HG03064 (cell line): ENCODE measurements around the gene FKBP4.
A peak's percentile ranks its signal among the peaks of the same experiment; 100 is the strongest.

Experiments used
- ATAC-seq: cut with Tn5 transposase; IDR thresholded peaks from one replicate; pipeline ENCODE4 v1.9.1; 2021; ENCODE audit warnings: low read depth; ENCODE audit not compliant: unreplicated experiment

Gene FKBP4

GRCh38 chr12:2811801-2812200 lies 17.0 kb downstream of the FKBP4 start:
- ATAC-seq = no peak

GRCh38 chr12:2812290-2813213 lies 17.8 kb downstream of the FKBP4 start, which contains the start of gene ITFG2:
Gene ITFG2 (plus strand): TSS chr12:2812668. CDS start chr12:2812761, 93 bp downstream.
- peak; percentile 88 for ATAC-seq

- ATAC-seq = peak; percentile 48
These were observed 18.7 kb downstream of the FKBP4 start for GRCh38 chr12:2813214-2814185.

DNA sequence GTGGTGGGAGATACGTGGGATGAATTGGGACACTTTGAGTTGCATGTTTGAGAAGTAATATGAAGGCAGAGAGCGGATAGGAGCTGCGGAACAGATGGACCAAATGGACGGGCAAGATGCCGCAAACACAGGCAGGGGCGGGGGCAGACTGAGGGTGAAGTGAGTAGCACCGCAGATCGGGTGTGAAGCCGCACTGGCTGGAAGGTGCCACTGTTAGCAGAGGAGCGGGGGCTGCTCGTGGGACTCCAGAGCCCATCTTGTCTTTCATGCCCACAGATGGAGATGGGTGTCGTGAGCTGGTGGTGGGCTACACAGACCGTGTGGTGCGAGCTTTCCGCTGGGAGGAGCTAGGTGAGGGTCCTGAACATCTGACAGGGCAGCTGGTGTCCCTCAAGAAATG lies 25.0 kb downstream of the FKBP4 start:
- no peak for ATAC-seq

GRCh38 chr12:2820432-2820831 lies 25.7 kb downstream of the FKBP4 start:
- ATAC-seq = no peak

GRCh38 chr12:2823483-2823882 lies 28.7 kb downstream of the FKBP4 start:
- ATAC-seq = no peak

DNA sequence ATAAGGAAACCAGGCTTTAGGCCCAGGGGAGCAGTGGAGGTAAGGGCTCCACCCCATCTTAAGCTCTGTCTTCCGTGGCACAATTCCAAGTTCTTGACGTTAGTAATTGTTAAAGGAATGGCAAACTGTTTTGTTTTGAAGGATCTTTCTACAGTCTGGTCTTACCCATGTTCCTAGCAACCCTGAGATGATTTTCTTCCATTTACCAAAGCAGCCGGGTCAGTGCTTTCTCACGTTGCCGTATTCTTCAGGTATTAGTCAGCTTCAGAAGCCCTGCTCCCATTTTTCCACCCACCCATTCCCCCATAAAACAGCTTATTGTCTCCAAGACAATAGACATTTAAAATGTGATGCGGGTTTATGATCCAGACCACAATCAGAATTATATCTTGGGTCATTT lies 29.8 kb downstream of the FKBP4 start:
- ATAC-seq = no peak

GRCh38 chr12:2825132-2825531 lies 30.4 kb downstream of the FKBP4 start:
- no peak for ATAC-seq

DNA sequence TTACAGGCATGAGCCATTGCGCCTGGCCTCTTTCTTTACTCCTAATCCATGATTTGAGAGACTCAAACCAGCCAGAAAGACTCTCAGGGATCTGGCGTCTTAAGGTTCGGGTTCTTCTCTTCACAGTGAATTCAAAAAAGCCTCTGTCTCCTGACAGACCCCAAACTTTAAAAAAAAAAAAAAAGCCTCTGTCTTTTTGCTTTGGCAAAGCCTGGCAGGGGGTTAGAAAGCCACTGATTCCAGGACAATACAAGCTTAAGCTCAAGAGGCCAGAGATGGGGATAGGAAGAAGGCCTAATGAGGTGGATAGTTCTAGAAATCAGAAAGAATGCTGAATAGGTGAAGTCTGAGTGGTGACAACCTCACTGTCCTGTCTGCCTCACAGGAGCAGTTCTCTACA lies 31.3 kb downstream of the FKBP4 start:
- ATAC-seq = no peak

GRCh38 chr12:2826721-2827515 lies 32.1 kb downstream of the FKBP4 start:
- ATAC-seq = no peak

DNA sequence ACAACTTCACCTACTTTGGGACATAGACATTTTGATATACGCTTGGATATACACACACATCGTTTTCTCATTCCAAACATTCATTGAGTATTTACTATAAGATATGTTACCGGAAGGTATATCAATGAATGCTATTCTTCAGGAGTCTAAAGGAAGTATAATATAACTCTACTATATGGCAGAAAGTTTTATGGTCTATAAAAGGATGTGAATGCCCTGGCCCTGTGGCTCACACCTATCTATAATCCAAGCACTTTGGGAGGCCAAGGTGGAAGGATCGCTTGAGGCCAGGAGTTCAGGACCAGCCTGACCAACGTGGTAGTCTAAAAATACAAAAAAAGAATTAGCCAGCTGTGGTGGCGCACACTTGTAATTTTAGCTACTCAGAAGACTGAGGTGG lies 34.5 kb downstream of the FKBP4 start:
- no peak for ATAC-seq

GRCh38 chr12:2832550-2833127 lies 37.9 kb downstream of the FKBP4 start:
- no peak for ATAC-seq

GRCh38 chr12:2833327-2833726 lies 38.6 kb downstream of the FKBP4 start:
- no peak for ATAC-seq

GRCh38 chr12:2833810-2834209 lies 39.0 kb downstream of the FKBP4 start:
- ATAC-seq = no peak

GRCh38 chr12:2834581-2835491 lies 40.1 kb downstream of the FKBP4 start, which contains the start of gene NRIP2:
Gene NRIP2 (minus strand): TSS chr12:2835035. CDS start chr12:2834983, 52 bp downstream.
- ATAC-seq = no peak

DNA sequence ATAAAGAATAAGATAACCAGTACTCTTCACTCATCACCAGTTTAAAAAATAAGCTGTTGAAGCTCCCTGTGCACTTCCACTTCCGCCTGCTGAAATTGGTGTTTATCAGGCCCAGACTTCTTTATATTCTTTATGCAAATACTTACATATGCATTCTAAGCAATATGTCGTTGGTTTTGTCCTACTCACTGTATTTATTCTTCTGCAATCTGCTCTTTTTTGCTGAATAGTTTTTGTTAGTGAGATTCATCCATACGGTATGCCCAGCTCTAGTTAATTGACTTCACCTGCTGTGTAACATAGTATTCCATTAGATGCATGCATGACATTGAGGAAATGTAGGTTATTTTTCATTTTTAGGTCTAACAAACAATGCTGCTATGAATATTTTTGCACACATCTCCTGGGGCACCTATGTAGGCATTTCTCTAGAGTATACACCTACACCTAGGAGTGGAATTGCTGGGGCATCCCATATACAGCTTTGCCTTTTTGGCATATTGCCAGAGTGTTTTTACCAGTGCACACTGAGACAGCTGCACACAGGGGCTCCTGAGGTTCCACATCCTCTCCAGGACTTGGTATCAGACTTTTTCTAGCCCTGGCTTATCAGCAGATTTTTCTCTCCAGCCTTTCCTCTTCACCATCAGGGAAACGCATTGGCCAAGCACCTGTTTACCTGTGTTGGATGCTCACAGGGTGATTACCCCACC lies 41.1 kb downstream of the FKBP4 start:
- ATAC-seq = no peak

GRCh38 chr12:2836574-2836973 lies 41.8 kb downstream of the FKBP4 start:
- ATAC-seq = no peak

DNA sequence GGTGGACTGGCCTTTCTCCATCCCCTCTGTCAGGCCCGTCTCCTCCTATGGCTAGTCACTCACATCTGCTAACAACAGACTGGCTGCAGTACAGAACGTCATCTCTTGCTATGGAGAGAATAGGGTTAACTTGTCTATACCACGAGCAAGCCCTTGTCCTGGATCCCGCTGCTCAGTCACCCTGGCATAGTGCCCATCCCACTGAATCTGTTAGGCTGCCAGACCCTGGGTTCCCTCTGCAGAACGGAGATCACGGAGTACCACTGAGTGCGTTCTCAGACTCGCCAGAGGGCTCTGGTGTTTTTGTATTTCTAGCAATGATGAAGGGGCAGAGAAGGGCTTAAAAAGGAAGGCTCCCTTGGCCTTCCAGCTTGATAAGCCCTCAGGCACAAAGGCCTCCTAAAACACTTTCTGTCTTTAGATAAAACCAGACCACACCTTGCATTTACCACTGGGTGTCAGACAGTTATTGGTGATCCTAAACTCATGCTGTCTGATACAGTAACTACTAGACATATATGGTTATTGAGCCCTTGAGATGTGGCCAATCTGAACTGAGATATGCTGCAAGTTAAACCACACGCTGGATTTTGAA lies 46.4 kb downstream of the FKBP4 start:
- ATAC-seq = no peak
